Panc1 (cell line): ENCODE results near the gene TCEAL5. TPM values are rescaled to one million over a fixed set of nuclear protein-coding genes. Genes with fewer than 3 reads are reported as not detected.

Experiments
- ATAC-seq: fragments of 200-7000 bp; cut with Tn5 transposase; 2 replicates; pipeline ENCODE4 v1.9.1; 2020; ENCODE audit warnings: mild to moderate bottlenecking, moderate library complexity
- BruUV-seq: library from RNA; stranded (reverse); fragments of 400-500 nt; replicated peaks from 2 replicates; lab custom pipeline; 2021; lab: Mats Ljungman, UMichigan
- CTCF ChIA-PET: fragments of 300-600 bp; sonication (Branson Sonifier 250); formaldehyde crosslinking; loops from one replicate; lab custom pipeline; 2022; ENCODE audit warnings: antibody characterized with exemption; lab: Charles Lee
- POLR2A ChIA-PET: fragments of 300-600 bp; sonication (Branson Sonifier 250); formaldehyde crosslinking; loops from one replicate; lab custom pipeline; 2022; ENCODE audit warnings: antibody characterized with exemption; lab: Charles Lee
- DNase-seq: peaks from one replicate; pipeline ENCODE4 v3.0.0-alpha.2; 2010; ENCODE audit warnings: low read depth, low spot score
- H3K27ac ChIP-seq: 2 replicates; pipeline ENCODE4 v1.5.1; 2011; ENCODE audit warnings: mild to moderate bottlenecking, low read length, inconsistent platforms
- H3K27me3 ChIP-seq: fragments of 200-500 bp; sonication (Bioruptor generic); 2 replicates; pipeline ENCODE4 v1.6.0; 2014; ENCODE audit warnings: low read length, inconsistent platforms; ENCODE audit not compliant: control insufficient read depth, insufficient read depth
- H3K36me3 ChIP-seq: fragments of 200-500 bp; sonication (Bioruptor generic); 2 replicates; pipeline ENCODE4 v1.5.1; 2014; ENCODE audit warnings: inconsistent platforms, mild to moderate bottlenecking, low read length, moderate library complexity; ENCODE audit not compliant: control insufficient read depth, insufficient read depth
- H3K4me1 ChIP-seq: 2 replicates; pipeline ENCODE4 v1.5.1; 2011; ENCODE audit warnings: inconsistent platforms, mild to moderate bottlenecking, low read length, moderate library complexity; ENCODE audit not compliant: control insufficient read depth, insufficient read depth
- H3K4me3 ChIP-seq, 2 experiments: 2 replicates each; pipeline ENCODE4 v1.5.1; 2011 to 2012; ENCODE audit warnings: low read depth in 2 of 2, low read length in 2 of 2, mild to moderate bottlenecking in 2 of 2, inconsistent platforms in 1 of 2, moderate library complexity in 1 of 2
- H3K9me3 ChIP-seq: fragments of 200-500 bp; sonication (Bioruptor generic); 2 replicates; pipeline ENCODE4 v1.5.1; 2014; ENCODE audit warnings: low read depth, mild to moderate bottlenecking, inconsistent platforms, low read length, moderate library complexity; ENCODE audit not compliant: control insufficient read depth, insufficient read depth
- POLR2AphosphoS5 ChIP-seq: IDR thresholded peaks from 2 replicates; pipeline ENCODE4 v1.6.1; 2012; ENCODE audit warnings: mild to moderate bottlenecking, low read depth, low read length, moderate library complexity
- REST ChIP-seq, 2 experiments: IDR thresholded peaks; 2 replicates each; pipeline ENCODE4 v1.6.1; 2011 to 2012; ENCODE audit warnings: low read depth in 2 of 2, control low read depth in 1 of 2, low read length in 1 of 2, mild to moderate bottlenecking in 1 of 2, moderate library complexity in 1 of 2; ENCODE audit not compliant: insufficient read depth in 1 of 2
- SIN3A ChIP-seq: IDR thresholded peaks from 2 replicates; pipeline ENCODE4 v1.6.1; 2012; ENCODE audit warnings: low read depth, mild to moderate bottlenecking, low read length, moderate library complexity, borderline replicate concordance; ENCODE audit not compliant: insufficient read depth
- TCF7L2 ChIP-seq: IDR thresholded peaks from 2 replicates; pipeline ENCODE4 v1.6.1; 2011; ENCODE audit warnings: mild to moderate bottlenecking, low read depth, low read length, inconsistent platforms
- in situ Hi-C: cut with HindIII; loops from 2 replicates; pipeline ENCODE4 v1.10.0; 2016; ENCODE audit warnings: low sequenced_read_pairs, low pct_unique_long_range_greater_than_20kb
- intact Hi-C: fragments of 100-400 bp; cut with micrococcal nuclease; formaldehyde crosslinking; loops from one replicate; pipeline ENCODE4 v1.10.0; 2022; ENCODE audit not compliant: unreplicated experiment
- total RNA-seq: library from RNA; stranded (reverse); gene quantifications from one replicate; pipeline ENCODE4 v1.2.1, GENCODE V29; 2021; ENCODE audit not compliant: unreplicated experiment
- TF ChIP-seq, protein P1 (sequence below): fragments of 450-650 bp; IDR thresholded peaks from 2 replicates; pipeline ENCODE4 v1.5.1; 2017; ENCODE audit warnings: mild to moderate bottlenecking

TCEAL5 gene
- total RNA-seq, 1 experiment from 2014 or later = not detected

- intact Hi-C loops = no loop called here
- DNase-seq (no peak), ATAC-seq (no peak)
- Histone ChIP-seq H3K4me3 (no peak overlapping the region), H3K27ac (no peak overlapping the region), H3K4me1 (no peaks in the 10 kb centered on the region), H3K36me3 (no peaks in the 10 kb centered on the region), H3K9me3 (no peaks in the 10 kb centered on the region), H3K27me3 (peaks cover 18% of the 10 kb centered on the region)
- in situ Hi-C loops = no loop called here
- BruUV-seq = no TSS peak
- TF ChIP-seq POLR2AphosphoS5 = no peak
- TF ChIP-seq SIN3A = no peak
- TF ChIP-seq, protein P1, sequence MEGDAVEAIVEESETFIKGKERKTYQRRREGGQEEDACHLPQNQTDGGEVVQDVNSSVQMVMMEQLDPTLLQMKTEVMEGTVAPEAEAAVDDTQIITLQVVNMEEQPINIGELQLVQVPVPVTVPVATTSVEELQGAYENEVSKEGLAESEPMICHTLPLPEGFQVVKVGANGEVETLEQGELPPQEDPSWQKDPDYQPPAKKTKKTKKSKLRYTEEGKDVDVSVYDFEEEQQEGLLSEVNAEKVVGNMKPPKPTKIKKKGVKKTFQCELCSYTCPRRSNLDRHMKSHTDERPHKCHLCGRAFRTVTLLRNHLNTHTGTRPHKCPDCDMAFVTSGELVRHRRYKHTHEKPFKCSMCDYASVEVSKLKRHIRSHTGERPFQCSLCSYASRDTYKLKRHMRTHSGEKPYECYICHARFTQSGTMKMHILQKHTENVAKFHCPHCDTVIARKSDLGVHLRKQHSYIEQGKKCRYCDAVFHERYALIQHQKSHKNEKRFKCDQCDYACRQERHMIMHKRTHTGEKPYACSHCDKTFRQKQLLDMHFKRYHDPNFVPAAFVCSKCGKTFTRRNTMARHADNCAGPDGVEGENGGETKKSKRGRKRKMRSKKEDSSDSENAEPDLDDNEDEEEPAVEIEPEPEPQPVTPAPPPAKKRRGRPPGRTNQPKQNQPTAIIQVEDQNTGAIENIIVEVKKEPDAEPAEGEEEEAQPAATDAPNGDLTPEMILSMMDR = no peak
- TF ChIP-seq REST (IDR thresholded peaks at IDR 0.05; ENCODE audit: insufficient read depth in 1 of 2, low read depth in 2 of 2, low read length in 1 of 2) = no peak
- TF ChIP-seq TCF7L2 = no peak
- ChIA-PET CTCF (no interaction called here), POLR2A (no interaction called here)
These were observed 2.3 kb downstream of the TCEAL5 start for GRCh38 chrX:103274284-103274683.

- BruUV-seq = no TSS peak
- CTCF ChIA-PET = no interaction called here
- POLR2A ChIA-PET = no interaction called here
These were observed 18.3 kb downstream of the TCEAL5 start for GRCh38 chrX:103258275-103258674.

More at GRCh38 chrX:103258275-103258674, 18.3 kb downstream of the TCEAL5 start:
- TF ChIP-seq TCF7L2 (no peak), POLR2AphosphoS5 (no peak), SIN3A (no peak), REST (IDR thresholded peaks at IDR 0.05; ENCODE audit: insufficient read depth in 1 of 2, low read depth in 2 of 2, low read length in 1 of 2) (no peak)
- TF ChIP-seq, protein P1 = no peak
- H3K27me3 ChIP-seq = no peaks in the 10 kb centered on the region; the same call in none of the 2 replicates
- H3K4me1 ChIP-seq = no peaks in the 10 kb centered on the region
- no peak overlapping the region for H3K4me3 ChIP-seq
- in situ Hi-C loops (no loop called here), intact Hi-C loops (no loop called here)
- no peaks in the 10 kb centered on the region for H3K9me3 ChIP-seq
- no peak for ATAC-seq
- no peak for DNase-seq
- no peak overlapping the region for H3K27ac ChIP-seq
- H3K36me3 ChIP-seq = no peaks in the 10 kb centered on the region
